Thoracic aorta (tissue), 2 donors: ENCODE measurements around the gene DEF6. TPM values are rescaled to one million over a fixed set of nuclear protein-coding genes. Genes with fewer than 3 reads are reported as not detected.

Experiments
- ATAC-seq: fragments of 150-250 bp; one replicate; pipeline ENCODE4 v1.8.0; 2017; ENCODE audit warnings: low read depth; ENCODE audit not compliant: insufficient number of reproducible peaks, low FRiP score
- DNase-seq: peaks from one replicate; pipeline ENCODE4 v3.0.0-alpha.2; 2020; ENCODE audit warnings: low spot score
- H3K27ac ChIP-seq, 2 donors: fragments of 200-600 bp; sonication (generic); 1 replicate in 1 of 2; 2 replicates in 1 of 2; pipeline ENCODE4 v1.5.1; 2016; ENCODE audit warnings: mild to moderate bottlenecking in 2 of 2, moderate library complexity in 2 of 2
- H3K27me3 ChIP-seq: fragments of 200-600 bp; sonication (generic); replicated peaks from 2 replicates; pipeline ENCODE4 v1.6.0; 2016; ENCODE audit warnings: mild to moderate bottlenecking; ENCODE audit not compliant: insufficient read depth
- H3K36me3 ChIP-seq: fragments of 200-600 bp; sonication (generic); one replicate; pipeline ENCODE4 v1.5.1; 2016
- H3K4me1 ChIP-seq, 2 donors: fragments of 200-600 bp; sonication (generic); 1 replicate in 1 of 2; 2 replicates in 1 of 2; pipeline versions ENCODE4 v1.5.1 to v1.6.0; 2016; ENCODE audit warnings: low read depth in 2 of 2, mild to moderate bottlenecking in 1 of 2; ENCODE audit not compliant: control insufficient read depth in 1 of 2
- H3K4me3 ChIP-seq: fragments of 200-600 bp; sonication (generic); 2 replicates; pipeline ENCODE4 v1.5.1; 2016; ENCODE audit warnings: mild to moderate bottlenecking
- H3K9me3 ChIP-seq: fragments of 200-600 bp; sonication (generic); 2 replicates; pipeline ENCODE4 v1.5.1; 2016
- CTCF ChIP-seq: fragments of 200-600 bp; sonication (generic); IDR thresholded peaks from one replicate; pipeline ENCODE4 v1.5.1; 2019; ENCODE audit warnings: antibody characterized with exemption
- total RNA-seq, 2 donors: library from RNA; depleted of rRNA; stranded (reverse); fragments of >200 nt; gene quantifications; one replicate each; pipeline versions ENCODE4 v1.1.0 to v1.2.3, GENCODE V29; 2016

DEF6 gene
- total RNA-seq, 2 donors from 2014 or later = 7.6 to 9.1 TPM

DNA sequence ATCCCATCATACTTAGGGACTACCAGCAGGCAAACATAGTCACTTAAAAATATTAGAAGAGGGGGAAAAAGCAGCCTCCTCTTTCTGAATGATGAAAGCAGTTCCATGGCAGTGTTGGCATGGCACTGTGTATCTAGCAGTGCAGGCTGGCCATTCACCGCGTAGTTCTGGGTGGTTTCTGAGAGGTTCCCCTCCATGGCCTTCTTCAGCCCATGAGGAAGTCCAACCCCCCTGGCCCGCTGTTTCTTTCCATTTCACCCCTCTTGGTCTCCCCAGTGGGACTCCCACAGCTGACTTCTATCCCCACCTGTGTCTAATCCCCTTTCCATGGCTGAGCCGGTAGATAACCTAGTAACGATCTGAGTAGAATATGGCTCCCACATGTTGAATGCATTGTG lies 61.7 kb downstream of the DEF6 start:
- Histone ChIP-seq H3K36me3 (no peaks in the 10 kb centered on the region), H3K4me3 (no peak overlapping the region), H3K27ac (peak overlapping the region in 1 of 2 donors; percentile 43), H3K9me3 (no peaks in the 10 kb centered on the region), H3K27me3 (no peaks in the 10 kb centered on the region), H3K4me1 (peaks cover 32 to 40% of the 10 kb centered on the region in 2 donors)
- no peak for ATAC-seq
- DNase-seq = no peak
- TF ChIP-seq CTCF = no peak

- Histone ChIP-seq H3K27ac (peak overlapping the region; percentile 11 to 43), H3K4me1 (peaks cover 32 to 40% of the 10 kb centered on the region in 2 donors), H3K9me3 (no peaks in the 10 kb centered on the region), H3K27me3 (no peaks in the 10 kb centered on the region), H3K4me3 (no peak overlapping the region), H3K36me3 (no peaks in the 10 kb centered on the region)
- ATAC-seq = no peak
- DNase-seq = no peak
- TF ChIP-seq CTCF = no peak
Measured at GRCh38 chr6:35359744-35360348, 62.2 kb downstream of the DEF6 start.

DNA sequence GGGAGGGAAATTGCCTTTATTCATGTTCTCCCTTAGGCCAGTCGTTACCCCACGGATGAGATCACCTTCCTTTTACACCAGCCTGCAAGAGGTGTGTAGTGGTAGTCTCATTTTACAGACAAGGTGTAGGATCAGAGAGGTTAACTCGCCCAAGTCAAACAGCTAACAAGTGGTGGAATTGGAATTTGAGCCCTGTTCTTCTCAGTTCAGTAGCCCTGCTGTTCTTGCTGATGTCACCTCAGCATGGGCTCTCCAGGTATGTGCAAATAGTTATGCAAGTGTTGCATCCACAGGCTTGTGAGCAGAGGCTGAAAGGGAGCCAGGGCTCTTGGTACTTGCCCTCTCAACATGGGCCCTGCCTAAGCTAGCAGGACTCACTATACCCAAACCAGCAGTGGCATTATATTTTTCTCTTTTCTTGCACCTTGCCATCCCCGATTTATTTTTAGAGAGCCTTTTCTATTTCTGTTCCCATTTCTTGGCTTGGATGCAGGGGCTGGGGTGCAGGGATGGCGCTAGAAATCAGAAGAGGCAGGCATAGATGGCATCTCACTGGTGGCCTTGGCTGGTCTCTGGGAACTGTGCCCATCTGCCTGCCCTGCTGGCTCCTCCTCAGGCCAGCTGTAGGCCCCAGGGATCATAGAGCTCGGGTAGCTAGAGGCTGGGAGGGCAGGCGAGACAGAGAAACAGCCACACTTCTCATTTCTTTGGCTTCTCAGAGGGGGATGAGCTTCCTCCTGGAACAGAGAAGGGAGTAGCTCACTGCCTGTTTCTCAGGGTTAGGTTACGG lies 62.9 kb downstream of the DEF6 start:
- Histone ChIP-seq H3K27me3 (no peaks in the 10 kb centered on the region), H3K27ac (peak overlapping the region; percentile 43 to 49), H3K9me3 (no peaks in the 10 kb centered on the region), H3K4me3 (no peak overlapping the region), H3K4me1 (peaks cover 32 to 40% of the 10 kb centered on the region in 2 donors), H3K36me3 (no peaks in the 10 kb centered on the region)
- TF ChIP-seq CTCF = no peak
- ATAC-seq = no peak
- DNase-seq = no peak

DNA sequence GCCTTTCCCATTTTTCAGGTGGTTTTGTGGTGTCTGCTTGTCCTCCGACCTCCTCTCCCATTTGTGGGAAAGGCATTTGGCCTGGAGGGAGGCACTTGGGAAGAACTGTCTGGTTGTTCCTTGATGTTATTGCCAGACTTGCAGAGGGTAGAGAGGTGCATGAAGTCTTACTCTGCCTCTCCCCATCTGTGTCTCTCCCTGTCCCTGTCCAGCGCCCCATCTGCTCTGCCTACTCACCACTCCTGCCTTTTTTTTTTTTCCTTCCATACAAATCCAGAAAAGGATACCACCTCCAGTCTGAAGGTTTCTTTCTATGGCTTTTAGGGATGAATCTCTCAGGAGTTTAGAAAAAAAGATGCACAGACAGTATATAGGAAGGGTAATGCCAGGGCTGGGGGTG lies 64.6 kb downstream of the DEF6 start:
- H3K27ac ChIP-seq = no peak overlapping the region
- TF ChIP-seq CTCF = no peak
- H3K36me3 ChIP-seq = no peaks in the 10 kb centered on the region
- DNase-seq (no peak), ATAC-seq (no peak)
- H3K4me3 ChIP-seq = no peak overlapping the region
- H3K4me1 ChIP-seq = peaks cover 32 to 40% of the 10 kb centered on the region in 2 donors
- H3K9me3 ChIP-seq = no peaks in the 10 kb centered on the region
- no peaks in the 10 kb centered on the region for H3K27me3 ChIP-seq

DNA sequence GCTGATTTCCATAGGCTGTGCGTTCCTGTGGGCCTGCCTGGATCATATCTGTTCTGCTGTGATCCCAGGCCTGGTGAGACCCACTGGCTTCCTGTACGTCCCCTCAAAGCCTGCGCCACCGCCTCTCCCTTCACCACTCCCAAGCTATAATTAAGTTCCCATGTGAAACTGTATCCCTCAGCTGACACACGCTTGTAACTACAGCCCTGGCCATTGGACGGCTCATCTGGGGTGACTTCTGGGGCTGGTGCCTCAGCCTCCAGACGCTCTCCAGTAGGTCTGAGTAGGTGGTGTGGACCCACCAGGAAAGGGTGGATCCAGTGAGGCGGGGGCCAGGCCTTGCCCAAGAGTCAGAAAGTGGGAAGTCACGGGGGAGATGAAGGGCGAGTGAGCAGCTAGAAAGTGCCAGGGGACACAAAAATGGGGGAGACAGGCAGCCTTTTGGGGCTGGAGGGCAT lies 65.7 kb downstream of the DEF6 start:
- Histone ChIP-seq H3K4me3 (no peak overlapping the region), H3K36me3 (no peaks in the 10 kb centered on the region), H3K27ac (no peak overlapping the region), H3K9me3 (no peaks in the 10 kb centered on the region), H3K4me1 (peaks cover 30 to 40% of the 10 kb centered on the region in 2 donors), H3K27me3 (no peaks in the 10 kb centered on the region)
- no peak for TF ChIP-seq CTCF
- no peak for ATAC-seq
- no peak for DNase-seq
